Measurements from ENCODE around the gene KASH5. TPM values are rescaled to one million over a fixed set of nuclear protein-coding genes. Genes with fewer than 3 reads are reported as not detected.

The KASH5 gene
- total RNA-seq, 2 donors from 2014 or later = not detected

DNA sequence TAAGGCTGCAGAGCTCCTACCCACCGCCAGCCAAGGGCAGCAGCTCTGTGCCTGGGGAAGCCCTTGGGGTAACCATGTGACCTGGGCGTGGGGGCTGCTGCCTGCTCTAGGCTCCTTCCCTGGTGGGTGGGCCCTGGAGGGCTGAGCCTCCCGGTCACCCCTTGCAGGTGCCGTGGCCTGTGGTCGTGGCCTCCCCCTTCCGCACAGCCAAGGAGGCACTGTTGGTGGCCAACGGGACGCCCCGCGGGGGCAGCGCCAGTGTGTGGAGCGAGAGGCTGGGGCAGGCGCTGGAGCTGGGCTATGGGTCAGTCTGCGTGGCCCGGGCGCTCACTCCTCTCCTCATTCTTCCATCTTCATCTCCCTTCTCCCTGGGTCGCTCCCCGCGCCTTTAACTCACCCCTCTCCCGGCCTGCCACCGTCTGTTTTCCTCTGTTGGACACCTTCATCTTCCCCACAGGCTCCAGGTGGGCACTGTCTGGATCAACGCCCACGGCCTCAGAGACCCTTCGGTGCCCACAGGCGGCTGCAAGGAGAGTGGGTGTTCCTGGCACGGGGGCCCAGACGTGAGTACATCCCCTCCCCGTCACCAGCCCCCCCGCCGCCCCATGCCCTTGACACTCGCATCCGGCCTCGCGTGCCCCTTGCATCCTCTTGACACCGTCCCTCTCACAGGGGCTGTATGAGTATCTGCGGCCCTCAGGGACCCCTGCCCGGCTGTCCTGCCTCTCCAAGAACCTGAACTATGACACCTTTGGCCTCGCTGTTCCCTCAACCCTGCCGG lies 76.1 kb downstream of the KASH5 start:
- Histone ChIP-seq H3K27me3 (no peaks in the 10 kb centered on the region), H3K27ac (no peak overlapping the region), H3K9ac (ENCODE audit: low read depth in 2 of 2, low read length in 2 of 2) (no peak overlapping the region), H3K9me3 (no peaks in the 10 kb centered on the region), H3K36me3 (no peaks in the 10 kb centered on the region), H3K4me1 (no peaks in the 10 kb centered on the region), H3K4me3 (no peak overlapping the region)
- TF ChIP-seq, protein P1, sequence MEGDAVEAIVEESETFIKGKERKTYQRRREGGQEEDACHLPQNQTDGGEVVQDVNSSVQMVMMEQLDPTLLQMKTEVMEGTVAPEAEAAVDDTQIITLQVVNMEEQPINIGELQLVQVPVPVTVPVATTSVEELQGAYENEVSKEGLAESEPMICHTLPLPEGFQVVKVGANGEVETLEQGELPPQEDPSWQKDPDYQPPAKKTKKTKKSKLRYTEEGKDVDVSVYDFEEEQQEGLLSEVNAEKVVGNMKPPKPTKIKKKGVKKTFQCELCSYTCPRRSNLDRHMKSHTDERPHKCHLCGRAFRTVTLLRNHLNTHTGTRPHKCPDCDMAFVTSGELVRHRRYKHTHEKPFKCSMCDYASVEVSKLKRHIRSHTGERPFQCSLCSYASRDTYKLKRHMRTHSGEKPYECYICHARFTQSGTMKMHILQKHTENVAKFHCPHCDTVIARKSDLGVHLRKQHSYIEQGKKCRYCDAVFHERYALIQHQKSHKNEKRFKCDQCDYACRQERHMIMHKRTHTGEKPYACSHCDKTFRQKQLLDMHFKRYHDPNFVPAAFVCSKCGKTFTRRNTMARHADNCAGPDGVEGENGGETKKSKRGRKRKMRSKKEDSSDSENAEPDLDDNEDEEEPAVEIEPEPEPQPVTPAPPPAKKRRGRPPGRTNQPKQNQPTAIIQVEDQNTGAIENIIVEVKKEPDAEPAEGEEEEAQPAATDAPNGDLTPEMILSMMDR (IDR thresholded peaks at IDR 0.05) = no peak
- no peak for DNase-seq
- intact Hi-C loops (cut with DNase I) = no loop called here

DNA sequence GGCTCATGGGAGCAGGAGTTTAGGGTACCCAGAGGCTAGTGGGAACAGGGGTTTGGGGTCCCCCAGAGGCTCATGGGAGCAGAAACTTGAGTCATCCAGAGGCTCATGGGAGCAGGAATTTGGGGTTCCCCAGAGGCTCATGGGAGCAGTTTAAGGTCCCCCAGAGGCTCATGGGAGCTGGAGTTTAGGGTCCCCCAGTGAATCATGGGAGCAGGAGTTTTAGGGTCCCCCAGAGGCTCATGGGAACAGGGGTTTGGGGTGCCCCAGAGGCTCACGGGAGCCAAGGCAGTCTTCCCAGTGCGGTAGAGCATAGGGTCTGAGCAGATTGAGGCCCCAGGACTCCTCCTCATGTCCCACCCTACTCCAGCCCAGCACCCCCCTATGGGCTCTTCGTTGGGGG lies 77.3 kb downstream of the KASH5 start:
- Histone ChIP-seq H3K27ac (no peak overlapping the region), H3K27me3 (no peaks in the 10 kb centered on the region), H3K4me3 (no peak overlapping the region), H3K9me3 (no peaks in the 10 kb centered on the region), H3K4me1 (no peaks in the 10 kb centered on the region), H3K9ac (ENCODE audit: low read depth in 2 of 2, low read length in 2 of 2) (no peak overlapping the region), H3K36me3 (no peaks in the 10 kb centered on the region)
- no peak for DNase-seq
- intact Hi-C loops (cut with DNase I) = no loop called here
- TF ChIP-seq, protein P1 (IDR thresholded peaks at IDR 0.05) = no peak

Other genes starting within 250 kb of the KASH5 start
- gene HRC, start 232.9 kb upstream of the KASH5 start, total RNA-seq = 1 to 10 TPM in 1 of 2 donors, under 1 TPM in 1; 0.53 to 1.8 TPM
- gene TRPM4, start 230.5 kb upstream of the KASH5 start, total RNA-seq = 100 to 1,000 TPM; 175 to 307 TPM
- gene SLC6A16, start 63.1 kb upstream of the KASH5 start, total RNA-seq = under 1 TPM; 0.17 to 0.82 TPM
- 1 to 10 TPM; 7.4 to 8.6 TPM for gene CD37, start 52.8 kb upstream of the KASH5 start, total RNA-seq
- 10 to 100 TPM; 17.0 to 17.7 TPM for gene TEAD2, start 25.8 kb upstream of the KASH5 start, total RNA-seq
- gene DKKL1, start 24.4 kb upstream of the KASH5 start, total RNA-seq = not detected
- gene PTH2, start 35.2 kb downstream of the KASH5 start, total RNA-seq = not detected
- not detected for gene GFY, start 37.1 kb downstream of the KASH5 start, total RNA-seq
- under 1 TPM; 0.21 to 0.25 TPM for gene SLC17A7, start 53.3 kb downstream of the KASH5 start, total RNA-seq
- 100 to 1,000 TPM in 1 of 2 donors, 10 to 100 TPM in 1; 80.8 to 103 TPM for gene PIH1D1, start 63.6 kb downstream of the KASH5 start, total RNA-seq
- gene ALDH16A1, start 65.0 kb downstream of the KASH5 start, total RNA-seq = 10 to 100 TPM; 22.6 to 57.9 TPM
- gene FLT3LG, start 86.0 kb downstream of the KASH5 start, total RNA-seq = 1 to 10 TPM; 2.9 to 4.9 TPM
- gene RPL13A, start 99.4 kb downstream of the KASH5 start, total RNA-seq = 1,000 to 10,000 TPM; 2,431 to 2,528 TPM
- gene RPS11, start 108.2 kb downstream of the KASH5 start, total RNA-seq = 1,000 to 10,000 TPM; 1,734 to 1,870 TPM
- 100 to 1,000 TPM; 285 to 621 TPM for gene FCGRT, start 124.4 kb downstream of the KASH5 start, total RNA-seq
- gene RCN3, start 139.8 kb downstream of the KASH5 start, total RNA-seq = 10 to 100 TPM; 16.9 to 55.1 TPM
- 10 to 100 TPM; 63.2 to 91.2 TPM for gene NOSIP, start 192.3 kb downstream of the KASH5 start, total RNA-seq
- 10 to 100 TPM; 16.2 to 20.2 TPM for gene PRRG2, start 193.1 kb downstream of the KASH5 start, total RNA-seq
- gene PRR12, start 202.9 kb downstream of the KASH5 start, total RNA-seq = 10 to 100 TPM; 17.5 to 33.1 TPM

All from colonic mucosa (tissue), 4 donors.